GM18858 (cell line): ENCODE measurements around the gene WDR31.
"Not testable (repeated sequence)": the region's sequence is repeated elsewhere in the genome, so short reads cannot be mapped to it uniquely, and the experiment has no call there.

ENCODE experiments used
- ATAC-seq: cut with Tn5 transposase; IDR thresholded peaks from one replicate; pipeline ENCODE4 v1.9.1; 2021; ENCODE audit not compliant: unreplicated experiment

The WDR31 gene

GRCh38 chr9:113368982-113369854 is 29.1 kb upstream of the WDR31 start:
- ATAC-seq = no peak

- ATAC-seq = no peak
Measured at GRCh38 chr9:113368348-113368981, 28.4 kb upstream of the WDR31 start.

GRCh38 chr9:113365652-113366051 is 25.6 kb upstream of the WDR31 start:
- ATAC-seq = not testable (repeated sequence)

- no peak for ATAC-seq
Measured at GRCh38 chr9:113364951-113365350, 24.9 kb upstream of the WDR31 start.

- no peak for ATAC-seq
Measured at GRCh38 chr9:113363336-113363735, 23.3 kb upstream of the WDR31 start.

GRCh38 chr9:113361304-113362018 is 21.4 kb upstream of the WDR31 start:
- ATAC-seq = no peak

GRCh38 chr9:113360242-113360842 is 20.3 kb upstream of the WDR31 start:
- no peak for ATAC-seq

- ATAC-seq = no peak
Measured at GRCh38 chr9:113359385-113359784, 19.3 kb upstream of the WDR31 start.

- ATAC-seq = no peak
Measured at GRCh38 chr9:113356686-113357292, 16.7 kb upstream of the WDR31 start.

- no peak for ATAC-seq
Measured at GRCh38 chr9:113355040-113355596, 15.0 kb upstream of the WDR31 start.

GRCh38 chr9:113352411-113352810 is 12.3 kb upstream of the WDR31 start:
- no peak for ATAC-seq

GRCh38 chr9:113352006-113352405 is 11.9 kb upstream of the WDR31 start:
- no peak for ATAC-seq

- no peak for ATAC-seq
Measured at GRCh38 chr9:113350937-113351336, 10.9 kb upstream of the WDR31 start.

GRCh38 chr9:113350107-113350661 is 10.1 kb upstream of the WDR31 start:
- no peak for ATAC-seq

GRCh38 chr9:113349445-113350094 is 9.5 kb upstream of the WDR31 start, which contains the start of gene BSPRY:
Gene BSPRY, plus strand, starts transcription at chr9:113349541. Its CDS starts 39 bp downstream, at chr9:113349580.
- ATAC-seq = no peak

- ATAC-seq = no peak
Measured at GRCh38 chr9:113349066-113349444, 9.0 kb upstream of the WDR31 start.

- ATAC-seq = no peak
Measured at GRCh38 chr9:113348437-113348836, 8.4 kb upstream of the WDR31 start.

GRCh38 chr9:113345671-113346070 is 5.6 kb upstream of the WDR31 start:
- no peak for ATAC-seq

- no peak for ATAC-seq
Measured at GRCh38 chr9:113345190-113345589, 5.1 kb upstream of the WDR31 start.

- ATAC-seq = no peak
Measured at GRCh38 chr9:113343732-113344231, 3.7 kb upstream of the WDR31 start.
